ENCODE data around the gene FOXP3. TPM values are rescaled to one million over a fixed set of nuclear protein-coding genes. Genes with fewer than 3 reads are reported as not detected.

Gene FOXP3
- total and polyA plus RNA-seq, 2 of the 4 experiments (the other 2 are of a cell fraction): 0.05 TPM; not detected in 1

DNA sequence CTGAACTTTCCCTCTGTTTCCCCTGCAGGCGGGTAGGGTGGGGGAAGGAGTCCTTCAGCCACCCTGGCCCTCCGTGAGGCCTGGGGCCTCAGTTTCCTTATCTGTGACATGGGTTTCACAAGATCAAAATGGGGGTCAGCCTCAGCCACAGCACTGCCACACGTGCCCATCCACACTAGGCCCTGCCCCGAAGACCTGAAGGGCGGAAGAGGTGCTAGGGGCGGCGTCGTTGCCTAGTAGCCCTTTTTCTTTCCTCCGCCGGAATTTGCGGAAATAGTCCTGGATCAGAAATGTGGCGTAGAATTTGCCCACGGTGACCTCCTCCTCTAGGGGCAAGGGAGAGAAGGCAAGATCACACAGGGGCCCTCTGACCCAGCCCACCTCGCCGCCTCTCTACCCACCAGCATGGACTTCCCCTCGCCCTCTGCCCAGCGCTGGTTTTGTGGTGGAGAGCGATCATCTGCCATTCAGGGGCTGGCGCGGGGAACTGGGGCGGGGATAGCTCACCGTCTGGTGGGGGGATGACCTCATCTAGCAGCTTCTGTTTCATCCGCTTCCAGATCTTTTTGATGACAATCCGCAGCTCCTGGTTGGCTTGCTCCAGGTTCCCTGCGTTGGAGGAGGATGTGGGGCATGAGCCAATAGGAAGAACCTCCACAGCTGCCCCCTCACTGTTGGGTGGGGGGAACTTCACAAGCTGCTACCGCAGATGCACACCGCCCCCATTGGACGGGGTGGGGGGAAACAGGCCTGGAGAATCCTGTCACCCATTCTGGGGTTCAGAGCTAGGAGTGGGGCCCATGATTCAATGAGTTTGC is 54.9 kb downstream of the FOXP3 start:
- ATAC-seq (ENCODE audit: low read depth): no peak
- TF ChIP-seq, protein P1, sequence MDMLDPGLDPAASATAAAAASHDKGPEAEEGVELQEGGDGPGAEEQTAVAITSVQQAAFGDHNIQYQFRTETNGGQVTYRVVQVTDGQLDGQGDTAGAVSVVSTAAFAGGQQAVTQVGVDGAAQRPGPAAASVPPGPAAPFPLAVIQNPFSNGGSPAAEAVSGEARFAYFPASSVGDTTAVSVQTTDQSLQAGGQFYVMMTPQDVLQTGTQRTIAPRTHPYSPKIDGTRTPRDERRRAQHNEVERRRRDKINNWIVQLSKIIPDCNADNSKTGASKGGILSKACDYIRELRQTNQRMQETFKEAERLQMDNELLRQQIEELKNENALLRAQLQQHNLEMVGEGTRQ (IDR thresholded peaks at IDR 0.05; ENCODE audit: low read depth, low read length): no peak
- TF ChIP-seq NFE2L2 (IDR thresholded peaks at IDR 0.05; ENCODE audit: low read depth, low read length): no peak
- TF ChIP-seq, protein P2, sequence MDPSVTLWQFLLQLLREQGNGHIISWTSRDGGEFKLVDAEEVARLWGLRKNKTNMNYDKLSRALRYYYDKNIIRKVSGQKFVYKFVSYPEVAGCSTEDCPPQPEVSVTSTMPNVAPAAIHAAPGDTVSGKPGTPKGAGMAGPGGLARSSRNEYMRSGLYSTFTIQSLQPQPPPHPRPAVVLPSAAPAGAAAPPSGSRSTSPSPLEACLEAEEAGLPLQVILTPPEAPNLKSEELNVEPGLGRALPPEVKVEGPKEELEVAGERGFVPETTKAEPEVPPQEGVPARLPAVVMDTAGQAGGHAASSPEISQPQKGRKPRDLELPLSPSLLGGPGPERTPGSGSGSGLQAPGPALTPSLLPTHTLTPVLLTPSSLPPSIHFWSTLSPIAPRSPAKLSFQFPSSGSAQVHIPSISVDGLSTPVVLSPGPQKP (IDR thresholded peaks at IDR 0.05; ENCODE audit: borderline replicate concordance, low read depth, low read length): no peak
- TF ChIP-seq, protein P3, sequence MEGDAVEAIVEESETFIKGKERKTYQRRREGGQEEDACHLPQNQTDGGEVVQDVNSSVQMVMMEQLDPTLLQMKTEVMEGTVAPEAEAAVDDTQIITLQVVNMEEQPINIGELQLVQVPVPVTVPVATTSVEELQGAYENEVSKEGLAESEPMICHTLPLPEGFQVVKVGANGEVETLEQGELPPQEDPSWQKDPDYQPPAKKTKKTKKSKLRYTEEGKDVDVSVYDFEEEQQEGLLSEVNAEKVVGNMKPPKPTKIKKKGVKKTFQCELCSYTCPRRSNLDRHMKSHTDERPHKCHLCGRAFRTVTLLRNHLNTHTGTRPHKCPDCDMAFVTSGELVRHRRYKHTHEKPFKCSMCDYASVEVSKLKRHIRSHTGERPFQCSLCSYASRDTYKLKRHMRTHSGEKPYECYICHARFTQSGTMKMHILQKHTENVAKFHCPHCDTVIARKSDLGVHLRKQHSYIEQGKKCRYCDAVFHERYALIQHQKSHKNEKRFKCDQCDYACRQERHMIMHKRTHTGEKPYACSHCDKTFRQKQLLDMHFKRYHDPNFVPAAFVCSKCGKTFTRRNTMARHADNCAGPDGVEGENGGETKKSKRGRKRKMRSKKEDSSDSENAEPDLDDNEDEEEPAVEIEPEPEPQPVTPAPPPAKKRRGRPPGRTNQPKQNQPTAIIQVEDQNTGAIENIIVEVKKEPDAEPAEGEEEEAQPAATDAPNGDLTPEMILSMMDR (conservative IDR thresholded peaks at IDR 0.05; ENCODE audit: low read depth, low read length): no peak
- no peak for TF ChIP-seq FOS (IDR thresholded peaks at IDR 0.05; ENCODE audit: low read depth, low read length)
- no peak for TF ChIP-seq POLR2A (IDR thresholded peaks at IDR 0.05; ENCODE audit: low read depth, low read length)
- no peak for TF ChIP-seq RCOR1 (IDR thresholded peaks at IDR 0.05; ENCODE audit: insufficient replicate concordance, low read length)
- TF ChIP-seq CEBPB (IDR thresholded peaks at IDR 0.05; ENCODE audit: low read depth, low read length): no peak
- TF ChIP-seq RFX5 (IDR thresholded peaks at IDR 0.05; ENCODE audit: low read depth, low read length): no peak
- TF ChIP-seq SMC3 (IDR thresholded peaks at IDR 0.05; ENCODE audit: low read depth, low read length): no peak
- no peak for TF ChIP-seq RAD21 (IDR thresholded peaks at IDR 0.05; ENCODE audit: low read length)
- no peak for TF ChIP-seq MAZ (IDR thresholded peaks at IDR 0.05; ENCODE audit: borderline replicate concordance, low read depth, low read length)
- no peak for TF ChIP-seq BHLHE40 (IDR thresholded peaks at IDR 0.05; ENCODE audit: low read depth, low read length)
- TF ChIP-seq MXI1 (IDR thresholded peaks at IDR 0.05; ENCODE audit: borderline replicate concordance, low read depth, low read length): no peak
- TF ChIP-seq CHD1 (IDR thresholded peaks at IDR 0.05; ENCODE audit: low read depth, low read length): no peak

More for the DNA sequence above, 54.9 kb downstream of the FOXP3 start:
- H3K4me3 ChIP-seq (ENCODE audit: insufficient read depth, low read depth, low read length): no peak overlapping the region
- peaks cover 2% of the 10 kb centered on the region; the same call in 1 of the 2 replicates for H3K9me3 ChIP-seq (ENCODE audit: control insufficient read depth, insufficient read depth, low read length)
- H2BK20ac ChIP-seq (ENCODE audit: low read depth, low read length): no peak overlapping the region
- H3K23ac ChIP-seq (ENCODE audit: low read depth, low read length): no peak overlapping the region
- no peaks in the 10 kb centered on the region for H4K20me1 ChIP-seq (ENCODE audit: insufficient read depth, low read length)
- BruUV-seq (replicated peaks): no TSS peak
- no peaks in the 10 kb centered on the region for H3K4me1 ChIP-seq (ENCODE audit: control insufficient read depth, insufficient read depth, low read length)
- H2BK120ac ChIP-seq (ENCODE audit: low read depth, low read length): no peak overlapping the region
- H3K79me1 ChIP-seq (ENCODE audit: low read depth in 1 of 2, low read length in 2 of 2): no peaks in the 10 kb centered on the region
- H2AFZ ChIP-seq (replicated peaks; ENCODE audit: low read length, poor library complexity): peak overlapping the region; percentile 43
- no peaks in the 10 kb centered on the region for H3K9me1 ChIP-seq (ENCODE audit: insufficient read depth, low read length)
- WGBS, 2 experiments (ENCODE audit: extremely low coverage in 2 of 2, insufficient read length in 1 of 2): 20% methylated on average over 1 of the region's 28 CpGs; no CpG with 5 or more reads in 1 of the 2 experiments
- no peak overlapping the region for H4K91ac ChIP-seq (ENCODE audit: insufficient read depth, low read depth, low read length)
- intact Hi-C loops (cut with micrococcal nuclease): no loop called here
- H2AK5ac ChIP-seq (ENCODE audit: low read depth, low read length): no peak overlapping the region
- H4K5ac ChIP-seq (ENCODE audit: low read depth, low read length): no peak overlapping the region
- peaks cover 8% of the 10 kb centered on the region for H3K27me3 ChIP-seq (ENCODE audit: control insufficient read depth, insufficient read depth, low read length)
- H4K8ac ChIP-seq (ENCODE audit: low read depth in 2 of 2, low read length in 2 of 2): no peak overlapping the region
- H2AK9ac ChIP-seq (replicated peaks; ENCODE audit: low read depth, low read length, poor library complexity): peak overlapping the region; percentile 65
- no peak overlapping the region for H2BK15ac ChIP-seq (ENCODE audit: low read depth, low read length)
- no peak overlapping the region for H3K18ac ChIP-seq (ENCODE audit: low read depth, low read length)
- no peak overlapping the region for H3K9ac ChIP-seq (ENCODE audit: low read depth, low read length)
- H3K27ac ChIP-seq (ENCODE audit: insufficient read depth, low read length): no peak overlapping the region
- H3K14ac ChIP-seq (replicated peaks; ENCODE audit: low read depth, low read length): no peak overlapping the region
- H3K4me2 ChIP-seq (ENCODE audit: low read depth, low read length): no peak overlapping the region
- POLR2A ChIA-PET (ENCODE audit: unreplicated experiment): no interaction called here
- no peak overlapping the region for H3K4ac ChIP-seq (ENCODE audit: low read depth, low read length)
- dilution Hi-C loops (cut with HindIII; ENCODE audit: low sequenced_read_pairs, unreplicated experiment): no loop called here
- in situ Hi-C loops (cut with MboI; ENCODE audit: low sequenced_read_pairs): no loop called here
- CTCF ChIA-PET: no interaction called here
- no peak for DNase-seq
- H2BK5ac ChIP-seq (ENCODE audit: low read depth, low read length, poor library complexity, severe bottlenecking): no peak overlapping the region
- H3K36me3 ChIP-seq (ENCODE audit: control insufficient read depth, insufficient read depth, low read length): no peaks in the 10 kb centered on the region
- H3K56ac ChIP-seq (ENCODE audit: extremely low read depth, insufficient read depth, low read length): no peak overlapping the region
